Vagina (tissue), 2 donors: ENCODE data around the gene FSIP1.

Experiments used
- CTCF ChIP-seq, 3 experiments: fragments of 450-650 bp in 2 of 3; fragments of 200-600 bp in 1 of 3; sonication (generic) in 1 of 3; IDR thresholded peaks; one replicate each; pipeline ENCODE4 v1.5.1; 2017 to 2019; ENCODE audit warnings: antibody characterized with exemption in 3 of 3, mild to moderate bottlenecking in 2 of 3, moderate library complexity in 2 of 3
- POLR2A ChIP-seq, 2 donors: fragments of 450-650 bp; IDR thresholded peaks; one replicate each; pipeline ENCODE4 v1.6.1; 2017; ENCODE audit warnings: antibody characterized with exemption in 2 of 2, mild to moderate bottlenecking in 2 of 2, moderate library complexity in 2 of 2
- POLR2AphosphoS5 ChIP-seq, 2 donors: sonication (generic); formaldehyde crosslinking; IDR thresholded peaks; one replicate each; pipeline ENCODE4 v1.9.0; 2017; ENCODE audit warnings: antibody characterized with exemption in 2 of 2, mild to moderate bottlenecking in 2 of 2, low read depth in 1 of 2; ENCODE audit not compliant: insufficient read depth in 1 of 2

GRCh38 chr15:39669661-39670060 lies 113.0 kb downstream of the FSIP1 start:
- TF ChIP-seq CTCF (IDR thresholded peaks at IDR 0.05) (no peak), POLR2A (IDR thresholded peaks at IDR 0.05) (no peak), POLR2AphosphoS5 (IDR thresholded peaks at IDR 0.05; ENCODE audit: insufficient read depth in 1 of 2, low read depth in 1 of 2) (no peak)
